Panc1 (cell line): ENCODE data around the gene ATXN2. TPM values are rescaled to one million over a fixed set of nuclear protein-coding genes. Genes with fewer than 3 reads are reported as not detected.
"Not testable (repeated sequence)": the region's sequence is repeated elsewhere in the genome, so short reads cannot be mapped to it uniquely, and the experiment has no call there.

Experiments used
- ATAC-seq: fragments of 200-7000 bp; cut with Tn5 transposase; 2 replicates; pipeline ENCODE4 v1.9.1; 2020; ENCODE audit warnings: mild to moderate bottlenecking, moderate library complexity
- BruUV-seq: library from RNA; stranded (reverse); fragments of 400-500 nt; replicated peaks from 2 replicates; lab custom pipeline; 2021; lab: Mats Ljungman, UMichigan
- CTCF ChIA-PET: fragments of 300-600 bp; sonication (Branson Sonifier 250); formaldehyde crosslinking; loops from one replicate; lab custom pipeline; 2022; ENCODE audit warnings: antibody characterized with exemption; lab: Charles Lee
- POLR2A ChIA-PET: fragments of 300-600 bp; sonication (Branson Sonifier 250); formaldehyde crosslinking; loops from one replicate; lab custom pipeline; 2022; ENCODE audit warnings: antibody characterized with exemption; lab: Charles Lee
- DNase-seq: peaks from one replicate; pipeline ENCODE4 v3.0.0-alpha.2; 2010; ENCODE audit warnings: low read depth, low spot score
- H3K27ac ChIP-seq: 2 replicates; pipeline ENCODE4 v1.5.1; 2011; ENCODE audit warnings: mild to moderate bottlenecking, low read length, inconsistent platforms
- H3K27me3 ChIP-seq: fragments of 200-500 bp; sonication (Bioruptor generic); 2 replicates; pipeline ENCODE4 v1.6.0; 2014; ENCODE audit warnings: low read length, inconsistent platforms; ENCODE audit not compliant: control insufficient read depth, insufficient read depth
- H3K36me3 ChIP-seq: fragments of 200-500 bp; sonication (Bioruptor generic); 2 replicates; pipeline ENCODE4 v1.5.1; 2014; ENCODE audit warnings: inconsistent platforms, mild to moderate bottlenecking, low read length, moderate library complexity; ENCODE audit not compliant: control insufficient read depth, insufficient read depth
- H3K4me1 ChIP-seq: 2 replicates; pipeline ENCODE4 v1.5.1; 2011; ENCODE audit warnings: inconsistent platforms, mild to moderate bottlenecking, low read length, moderate library complexity; ENCODE audit not compliant: control insufficient read depth, insufficient read depth
- H3K4me3 ChIP-seq, 2 experiments: 2 replicates each; pipeline ENCODE4 v1.5.1; 2011 to 2012; ENCODE audit warnings: low read depth in 2 of 2, low read length in 2 of 2, mild to moderate bottlenecking in 2 of 2, inconsistent platforms in 1 of 2, moderate library complexity in 1 of 2
- H3K9me3 ChIP-seq: fragments of 200-500 bp; sonication (Bioruptor generic); 2 replicates; pipeline ENCODE4 v1.5.1; 2014; ENCODE audit warnings: low read depth, mild to moderate bottlenecking, inconsistent platforms, low read length, moderate library complexity; ENCODE audit not compliant: control insufficient read depth, insufficient read depth
- POLR2AphosphoS5 ChIP-seq: IDR thresholded peaks from 2 replicates; pipeline ENCODE4 v1.6.1; 2012; ENCODE audit warnings: mild to moderate bottlenecking, low read depth, low read length, moderate library complexity
- SIN3A ChIP-seq: IDR thresholded peaks from 2 replicates; pipeline ENCODE4 v1.6.1; 2012; ENCODE audit warnings: low read depth, mild to moderate bottlenecking, low read length, moderate library complexity, borderline replicate concordance; ENCODE audit not compliant: insufficient read depth
- TCF7L2 ChIP-seq: IDR thresholded peaks from 2 replicates; pipeline ENCODE4 v1.6.1; 2011; ENCODE audit warnings: mild to moderate bottlenecking, low read depth, low read length, inconsistent platforms
- in situ Hi-C: cut with HindIII; loops from 2 replicates; pipeline ENCODE4 v1.10.0; 2016; ENCODE audit warnings: low sequenced_read_pairs, low pct_unique_long_range_greater_than_20kb
- intact Hi-C: fragments of 100-400 bp; cut with micrococcal nuclease; formaldehyde crosslinking; loops from one replicate; pipeline ENCODE4 v1.10.0; 2022; ENCODE audit not compliant: unreplicated experiment
- total RNA-seq: library from RNA; stranded (reverse); gene quantifications from one replicate; pipeline ENCODE4 v1.2.1, GENCODE V29; 2021; ENCODE audit not compliant: unreplicated experiment
- TF ChIP-seq, protein P1 (sequence below), 2 experiments: IDR thresholded peaks; 2 replicates each; pipeline ENCODE4 v1.6.1; 2011 to 2012; ENCODE audit warnings: low read depth in 2 of 2, control low read depth in 1 of 2, low read length in 1 of 2, mild to moderate bottlenecking in 1 of 2, moderate library complexity in 1 of 2; ENCODE audit not compliant: insufficient read depth in 1 of 2
- TF ChIP-seq, protein P2 (sequence below): fragments of 450-650 bp; IDR thresholded peaks from 2 replicates; pipeline ENCODE4 v1.5.1; 2017; ENCODE audit warnings: mild to moderate bottlenecking

ATXN2 gene
- total RNA-seq, 1 experiment from 2014 or later = 77.6 TPM

- in situ Hi-C loops (no loop called here), intact Hi-C loops (no loop called here)
- Histone ChIP-seq H3K4me3 (no peak overlapping the region), H3K27me3 (no peaks in the 10 kb centered on the region), H3K36me3 (no peaks in the 10 kb centered on the region), H3K9me3 (no peaks in the 10 kb centered on the region), H3K4me1 (no peaks in the 10 kb centered on the region), H3K27ac (no peak overlapping the region)
- DNase-seq = no peak
- BruUV-seq = no TSS peak
- ATAC-seq = no peak
- TF ChIP-seq, protein P1, sequence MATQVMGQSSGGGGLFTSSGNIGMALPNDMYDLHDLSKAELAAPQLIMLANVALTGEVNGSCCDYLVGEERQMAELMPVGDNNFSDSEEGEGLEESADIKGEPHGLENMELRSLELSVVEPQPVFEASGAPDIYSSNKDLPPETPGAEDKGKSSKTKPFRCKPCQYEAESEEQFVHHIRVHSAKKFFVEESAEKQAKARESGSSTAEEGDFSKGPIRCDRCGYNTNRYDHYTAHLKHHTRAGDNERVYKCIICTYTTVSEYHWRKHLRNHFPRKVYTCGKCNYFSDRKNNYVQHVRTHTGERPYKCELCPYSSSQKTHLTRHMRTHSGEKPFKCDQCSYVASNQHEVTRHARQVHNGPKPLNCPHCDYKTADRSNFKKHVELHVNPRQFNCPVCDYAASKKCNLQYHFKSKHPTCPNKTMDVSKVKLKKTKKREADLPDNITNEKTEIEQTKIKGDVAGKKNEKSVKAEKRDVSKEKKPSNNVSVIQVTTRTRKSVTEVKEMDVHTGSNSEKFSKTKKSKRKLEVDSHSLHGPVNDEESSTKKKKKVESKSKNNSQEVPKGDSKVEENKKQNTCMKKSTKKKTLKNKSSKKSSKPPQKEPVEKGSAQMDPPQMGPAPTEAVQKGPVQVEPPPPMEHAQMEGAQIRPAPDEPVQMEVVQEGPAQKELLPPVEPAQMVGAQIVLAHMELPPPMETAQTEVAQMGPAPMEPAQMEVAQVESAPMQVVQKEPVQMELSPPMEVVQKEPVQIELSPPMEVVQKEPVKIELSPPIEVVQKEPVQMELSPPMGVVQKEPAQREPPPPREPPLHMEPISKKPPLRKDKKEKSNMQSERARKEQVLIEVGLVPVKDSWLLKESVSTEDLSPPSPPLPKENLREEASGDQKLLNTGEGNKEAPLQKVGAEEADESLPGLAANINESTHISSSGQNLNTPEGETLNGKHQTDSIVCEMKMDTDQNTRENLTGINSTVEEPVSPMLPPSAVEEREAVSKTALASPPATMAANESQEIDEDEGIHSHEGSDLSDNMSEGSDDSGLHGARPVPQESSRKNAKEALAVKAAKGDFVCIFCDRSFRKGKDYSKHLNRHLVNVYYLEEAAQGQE (IDR thresholded peaks at IDR 0.05; ENCODE audit: insufficient read depth in 1 of 2, low read depth in 2 of 2, low read length in 1 of 2) = no peak
- TF ChIP-seq SIN3A (no peak), POLR2AphosphoS5 (no peak), TCF7L2 (no peak)
- TF ChIP-seq, protein P2, sequence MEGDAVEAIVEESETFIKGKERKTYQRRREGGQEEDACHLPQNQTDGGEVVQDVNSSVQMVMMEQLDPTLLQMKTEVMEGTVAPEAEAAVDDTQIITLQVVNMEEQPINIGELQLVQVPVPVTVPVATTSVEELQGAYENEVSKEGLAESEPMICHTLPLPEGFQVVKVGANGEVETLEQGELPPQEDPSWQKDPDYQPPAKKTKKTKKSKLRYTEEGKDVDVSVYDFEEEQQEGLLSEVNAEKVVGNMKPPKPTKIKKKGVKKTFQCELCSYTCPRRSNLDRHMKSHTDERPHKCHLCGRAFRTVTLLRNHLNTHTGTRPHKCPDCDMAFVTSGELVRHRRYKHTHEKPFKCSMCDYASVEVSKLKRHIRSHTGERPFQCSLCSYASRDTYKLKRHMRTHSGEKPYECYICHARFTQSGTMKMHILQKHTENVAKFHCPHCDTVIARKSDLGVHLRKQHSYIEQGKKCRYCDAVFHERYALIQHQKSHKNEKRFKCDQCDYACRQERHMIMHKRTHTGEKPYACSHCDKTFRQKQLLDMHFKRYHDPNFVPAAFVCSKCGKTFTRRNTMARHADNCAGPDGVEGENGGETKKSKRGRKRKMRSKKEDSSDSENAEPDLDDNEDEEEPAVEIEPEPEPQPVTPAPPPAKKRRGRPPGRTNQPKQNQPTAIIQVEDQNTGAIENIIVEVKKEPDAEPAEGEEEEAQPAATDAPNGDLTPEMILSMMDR = no peak
- CTCF ChIA-PET = no interaction called here
- POLR2A ChIA-PET = interaction anchor here (0.5 kb wide), 1 partner anchor 556 kb away, joined by 4 read pairs; no protein-coding TSS in a partner anchor
These were observed 7.7 kb upstream of the ATXN2 start for GRCh38 chr12:111606767-111607230.

DNA sequence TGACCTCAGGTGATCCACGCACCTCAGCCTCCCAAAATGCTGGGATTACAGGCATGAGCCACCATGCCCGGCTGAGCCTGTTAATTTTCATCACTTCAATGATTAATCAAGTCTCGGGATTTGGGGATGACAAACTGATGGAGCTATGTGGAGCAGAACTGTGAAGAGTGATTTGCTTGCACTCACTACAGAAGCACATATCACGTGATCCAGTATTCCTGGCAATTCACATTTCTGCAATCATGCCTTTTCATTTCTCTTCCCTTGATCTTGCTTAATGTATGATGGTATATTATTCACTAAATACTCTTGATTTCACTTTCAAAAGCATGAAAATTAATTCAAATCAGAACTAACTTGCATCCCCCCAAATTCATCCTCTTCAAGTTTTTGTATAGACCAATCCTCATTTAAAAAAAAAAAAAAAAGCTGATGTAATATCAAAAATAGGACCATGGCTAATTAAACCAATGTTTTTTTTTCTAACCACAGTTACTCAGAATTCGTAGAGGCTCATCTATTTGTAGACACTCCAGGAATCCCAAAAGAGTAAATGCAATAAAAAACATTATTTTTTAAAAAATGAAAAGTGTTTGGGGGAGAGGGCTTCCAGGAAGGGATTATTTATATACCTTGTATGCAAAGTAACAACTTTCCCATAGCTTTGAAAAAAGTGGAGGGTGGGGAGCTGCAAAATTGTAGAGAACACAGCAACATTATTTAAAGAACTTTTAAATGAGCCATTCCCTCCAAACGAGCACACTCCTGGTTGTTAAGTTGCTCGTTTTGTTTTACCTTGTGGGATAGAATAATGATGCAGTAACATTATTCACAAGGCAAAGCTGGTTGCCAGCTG is 7.0 kb upstream of the ATXN2 start:
- ChIA-PET POLR2A (interaction anchor here (0.5 to 0.6 kb wide), 2 partner anchors 51 to 557 kb away, joined by 4 to 9 read pairs; no protein-coding TSS in a partner anchor), CTCF (no interaction called here)
- BruUV-seq = no TSS peak
- TF ChIP-seq, protein P1 (IDR thresholded peaks at IDR 0.05; ENCODE audit: insufficient read depth in 1 of 2, low read depth in 2 of 2, low read length in 1 of 2) = no peak
- TF ChIP-seq TCF7L2 (no peak), POLR2AphosphoS5 (no peak), SIN3A (no peak)
- TF ChIP-seq, protein P2 = no peak
- no peak overlapping the region for H3K4me3 ChIP-seq
- H3K27ac ChIP-seq = no peak overlapping the region
- intact Hi-C loops (no loop called here), in situ Hi-C loops (no loop called here)
- no peak for ATAC-seq
- no peaks in the 10 kb centered on the region for H3K36me3 ChIP-seq
- DNase-seq = no peak
- H3K9me3 ChIP-seq = no peaks in the 10 kb centered on the region
- no peaks in the 10 kb centered on the region for H3K27me3 ChIP-seq
- H3K4me1 ChIP-seq = no peaks in the 10 kb centered on the region

DNA sequence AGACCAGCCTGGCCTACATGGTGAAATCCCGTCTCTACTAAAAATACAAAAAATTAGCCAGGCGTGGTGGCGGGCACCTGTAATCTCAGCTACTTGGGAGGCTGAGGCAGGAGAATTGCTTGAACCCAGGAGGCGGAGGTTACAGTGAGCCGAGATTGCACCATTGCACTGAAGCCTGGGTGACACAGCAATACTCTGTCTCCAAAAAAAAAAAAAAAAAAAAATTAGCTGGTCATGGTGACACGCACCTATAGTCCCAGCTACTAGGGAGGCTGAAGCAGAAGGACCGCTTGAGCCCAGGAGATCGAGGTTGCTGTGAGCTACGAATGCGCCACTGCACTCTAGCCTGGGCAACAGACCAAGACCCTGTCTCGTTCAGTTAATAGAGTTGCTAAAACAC is 3.7 kb upstream of the ATXN2 start:
- BruUV-seq, CTCF ChIA-PET, H3K27ac ChIP-seq, H3K36me3 ChIP-seq, ATAC-seq, H3K4me3 ChIP-seq, intact Hi-C loops, DNase-seq, H3K27me3 ChIP-seq, in situ Hi-C loops, H3K9me3 ChIP-seq, H3K4me1 ChIP-seq: not testable (repeated sequence)
- POLR2A ChIA-PET = interaction anchor here (0.7 kb wide), 1 partner anchor 51 kb away, joined by 11 read pairs; no protein-coding TSS in a partner anchor
